Erythroblast (primary cell): ENCODE data around the gene MRPL14.

Experiments used
- GATA1 ChIP-seq: IDR thresholded peaks from 2 replicates; pipeline ENCODE4 v1.6.1; 2011; ENCODE audit warnings: low read depth, mild to moderate bottlenecking, control low read depth, low read length, moderate library complexity
- POLR2A ChIP-seq: IDR thresholded peaks from 2 replicates; pipeline ENCODE4 v1.6.1; 2011; ENCODE audit warnings: mild to moderate bottlenecking, low read length

DNA sequence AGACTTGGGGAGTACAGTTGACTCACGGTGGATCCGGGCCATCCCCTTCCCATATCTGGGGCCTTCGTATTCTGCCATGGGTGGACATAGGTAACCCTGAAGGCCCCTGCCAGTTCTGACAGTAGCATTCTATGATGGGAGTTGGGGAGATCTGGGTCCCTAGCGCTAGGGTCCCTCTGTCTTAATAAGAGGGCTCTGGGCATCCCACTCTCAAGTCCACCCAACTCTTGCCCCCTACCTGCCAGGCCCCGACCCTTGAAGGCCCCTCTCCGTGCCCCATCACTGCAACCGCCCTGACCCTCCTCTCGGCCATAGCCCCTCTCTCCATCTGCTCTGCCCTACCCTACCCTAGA lies 24.8 kb upstream of the MRPL14 start:
- TF ChIP-seq POLR2A = no peak
- TF ChIP-seq GATA1 = no peak
